IPS-11a (cell line): Measurements from ENCODE around the gene UBQLN4.

Experiments
- H3K4me3 ChIP-seq: one replicate; pipeline ENCODE4 v1.5.1; 2013; ENCODE audit warnings: low read depth, low read length, control low read depth

The UBQLN4 gene

DNA sequence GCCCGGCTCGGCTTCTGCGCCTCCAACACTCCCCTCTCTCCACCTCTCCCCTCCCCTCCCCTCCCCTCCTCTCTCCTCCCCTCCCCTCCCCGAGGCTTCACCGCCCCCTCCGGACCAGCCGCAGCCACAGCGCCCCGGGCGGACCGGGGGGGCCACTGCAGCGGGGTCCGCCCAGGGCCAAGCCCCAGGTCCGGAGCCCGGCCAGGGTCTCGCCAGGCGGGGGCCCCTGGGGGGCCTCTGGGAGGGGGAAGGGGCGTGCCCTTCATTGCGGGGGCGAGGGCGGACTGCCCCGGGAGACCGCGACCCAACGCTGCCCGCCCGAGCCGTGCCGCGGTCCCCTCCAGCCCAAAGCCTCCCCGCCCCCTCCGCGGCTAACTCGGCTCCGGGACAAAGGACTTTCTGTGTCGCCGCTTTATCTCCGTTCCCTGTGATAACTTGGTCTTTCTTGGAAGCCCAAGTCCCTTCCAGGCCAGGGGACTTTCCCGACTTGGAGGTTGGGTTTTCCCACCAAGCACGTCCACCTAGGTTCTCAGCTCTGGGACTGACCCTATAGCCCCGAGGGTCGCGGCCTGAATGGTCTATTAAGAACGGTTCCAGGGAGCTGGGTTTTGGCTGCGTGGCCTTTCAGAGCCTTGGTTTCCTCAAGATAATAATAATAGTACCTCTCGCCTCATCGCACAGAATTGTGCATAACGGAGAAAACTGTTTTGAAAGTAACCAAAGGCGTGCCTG lies at the start of gene UBQLN4:
Gene UBQLN4 (minus strand): TSS at position 31 of the 732 bp plus-strand sequence. CDS start 97 bp downstream, outside the sequence.
- peak within 1 kb of the TSS; percentile 96 for H3K4me3 ChIP-seq

DNA sequence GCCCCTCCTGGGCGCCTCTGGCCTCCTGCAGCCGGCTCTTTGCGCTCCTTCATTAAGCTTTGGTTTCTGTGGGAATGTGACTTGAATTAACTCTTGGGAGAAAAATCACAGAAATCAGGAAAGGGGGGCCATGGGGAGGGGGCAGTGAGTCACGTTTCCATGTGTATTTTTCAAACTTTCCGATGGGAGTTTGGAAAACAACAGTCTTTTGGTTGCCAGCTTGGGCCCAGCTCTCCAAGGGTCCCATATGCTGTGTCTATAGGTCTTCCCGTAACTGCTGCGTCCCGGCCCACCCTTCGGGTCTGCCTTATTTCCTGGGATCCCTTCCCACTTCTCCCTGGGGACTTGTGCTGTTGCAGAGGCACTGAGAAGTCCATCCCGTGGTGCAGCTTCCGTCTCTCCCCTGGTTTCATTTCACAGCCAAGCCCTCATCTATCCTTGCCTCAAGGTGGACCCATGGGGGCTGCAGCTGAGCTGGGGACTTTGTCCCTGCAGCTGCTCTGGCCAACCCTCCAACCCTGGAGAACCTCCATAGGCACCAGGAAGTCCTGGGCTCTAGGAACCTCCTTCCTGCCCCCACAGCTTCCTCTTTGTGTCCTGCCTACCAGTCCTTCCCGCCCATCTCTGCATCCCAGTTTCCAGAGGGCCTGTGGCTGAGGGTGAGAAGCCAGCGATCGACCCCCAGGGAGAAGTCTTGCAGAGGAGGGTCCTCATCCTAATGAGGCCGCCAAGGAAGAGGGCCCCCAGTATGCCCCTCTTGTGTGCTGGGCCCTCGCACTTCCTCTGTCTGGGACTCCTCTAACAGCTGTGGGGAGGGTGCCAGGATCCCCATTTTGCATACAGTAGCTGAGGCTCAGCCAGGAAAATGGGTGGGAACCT lies 49.3 kb upstream of the UBQLN4 start:
- no peak overlapping the region for H3K4me3 ChIP-seq

DNA sequence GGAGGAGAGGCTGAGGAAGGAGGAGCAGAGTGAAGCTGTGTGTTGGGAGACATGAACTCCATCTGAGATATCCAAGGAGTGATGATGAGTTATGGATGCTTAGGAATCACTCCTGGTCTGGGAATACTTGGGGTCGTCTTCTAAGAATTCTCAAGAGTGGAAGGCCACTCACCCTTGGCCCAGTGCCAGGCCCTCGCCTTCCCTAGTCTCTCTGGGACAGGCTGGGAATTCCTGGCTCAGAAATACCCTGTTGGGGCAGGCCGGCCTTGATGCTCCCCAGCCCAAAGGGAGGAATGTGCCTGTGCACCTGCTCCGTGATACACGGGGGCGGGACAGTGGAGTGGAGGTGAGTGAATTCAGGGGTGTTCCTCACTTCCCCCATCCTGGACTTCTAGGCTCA lies 48.3 kb upstream of the UBQLN4 start:
- H3K4me3 ChIP-seq, result no peak overlapping the region

DNA sequence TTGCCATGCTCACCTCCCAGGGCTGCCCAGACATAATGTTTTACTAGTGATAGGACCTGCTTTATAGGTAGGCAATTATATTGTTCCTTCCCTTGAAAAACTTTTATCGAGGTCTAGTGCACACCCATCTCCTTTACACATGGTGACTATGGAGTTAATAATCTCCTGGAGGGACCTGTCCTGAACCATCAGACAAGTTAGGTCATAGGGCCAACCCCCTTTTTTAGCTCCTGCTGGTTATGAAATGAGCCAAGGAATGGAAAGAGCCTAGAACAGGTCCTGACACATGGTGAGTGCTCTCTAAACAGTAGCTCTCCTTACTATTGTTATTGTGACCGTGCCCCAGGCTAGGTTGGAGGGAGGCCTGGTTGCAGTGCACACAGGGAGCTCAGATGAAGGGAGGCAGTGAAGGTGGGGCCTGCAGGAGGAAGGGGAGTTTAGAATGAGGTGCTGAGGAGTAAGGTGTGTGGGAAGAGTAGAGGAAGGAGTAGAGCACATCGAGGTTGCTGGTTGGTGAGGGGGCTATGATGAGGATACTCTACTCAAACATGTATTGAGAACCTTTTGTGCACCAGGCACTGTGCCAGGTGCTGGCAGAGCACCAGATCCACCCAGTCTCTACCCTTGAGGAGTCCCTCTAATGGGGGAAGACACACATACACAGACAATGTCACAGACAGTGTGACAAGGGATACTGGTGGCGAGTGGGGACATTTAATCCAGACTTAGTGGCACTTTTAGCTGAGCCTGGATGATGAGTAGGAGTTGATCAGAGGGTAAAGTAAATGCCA lies 46.8 kb upstream of the UBQLN4 start:
- no peak overlapping the region for H3K4me3 ChIP-seq

DNA sequence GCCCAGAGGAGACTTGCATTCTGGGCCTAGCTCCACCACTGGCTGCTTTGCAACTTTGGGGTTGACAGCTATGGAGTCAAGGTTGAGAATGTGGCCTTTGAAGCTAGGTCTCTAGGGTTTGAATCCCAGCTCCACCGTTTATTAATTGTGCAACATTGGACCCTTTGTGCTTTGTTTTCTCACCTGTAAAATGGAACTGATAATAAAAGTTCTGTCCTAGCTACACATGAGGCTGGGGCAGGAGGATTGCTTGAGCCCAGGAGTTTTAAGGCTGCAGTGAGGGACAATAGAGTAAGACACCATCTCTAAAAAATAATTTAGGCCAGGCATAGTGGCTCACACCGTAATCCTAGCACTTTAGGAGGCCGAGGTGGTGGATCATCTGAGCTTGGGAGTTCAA lies 45.7 kb upstream of the UBQLN4 start:
- no peak overlapping the region for H3K4me3 ChIP-seq

DNA sequence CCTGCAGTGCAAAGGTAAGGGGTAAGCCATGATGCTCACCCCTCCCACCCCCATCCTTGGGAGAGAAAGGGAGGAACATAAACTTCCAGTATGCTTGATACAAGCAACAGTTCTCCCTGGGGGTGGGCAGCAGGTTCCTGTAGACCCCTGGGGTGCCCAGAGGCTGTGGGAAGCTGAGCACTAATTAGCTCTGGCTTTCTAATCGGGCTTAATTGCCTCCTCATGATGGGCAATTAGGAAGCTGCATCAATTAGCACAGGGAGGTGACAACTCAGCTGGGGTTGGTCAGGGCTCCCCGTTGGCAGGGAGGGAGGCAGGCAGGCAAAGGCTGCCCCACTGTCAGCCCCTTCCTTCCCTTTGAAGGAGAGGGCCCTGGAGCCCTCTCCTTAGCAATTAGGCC lies 45.2 kb upstream of the UBQLN4 start:
- H3K4me3 ChIP-seq, result no peak overlapping the region

DNA sequence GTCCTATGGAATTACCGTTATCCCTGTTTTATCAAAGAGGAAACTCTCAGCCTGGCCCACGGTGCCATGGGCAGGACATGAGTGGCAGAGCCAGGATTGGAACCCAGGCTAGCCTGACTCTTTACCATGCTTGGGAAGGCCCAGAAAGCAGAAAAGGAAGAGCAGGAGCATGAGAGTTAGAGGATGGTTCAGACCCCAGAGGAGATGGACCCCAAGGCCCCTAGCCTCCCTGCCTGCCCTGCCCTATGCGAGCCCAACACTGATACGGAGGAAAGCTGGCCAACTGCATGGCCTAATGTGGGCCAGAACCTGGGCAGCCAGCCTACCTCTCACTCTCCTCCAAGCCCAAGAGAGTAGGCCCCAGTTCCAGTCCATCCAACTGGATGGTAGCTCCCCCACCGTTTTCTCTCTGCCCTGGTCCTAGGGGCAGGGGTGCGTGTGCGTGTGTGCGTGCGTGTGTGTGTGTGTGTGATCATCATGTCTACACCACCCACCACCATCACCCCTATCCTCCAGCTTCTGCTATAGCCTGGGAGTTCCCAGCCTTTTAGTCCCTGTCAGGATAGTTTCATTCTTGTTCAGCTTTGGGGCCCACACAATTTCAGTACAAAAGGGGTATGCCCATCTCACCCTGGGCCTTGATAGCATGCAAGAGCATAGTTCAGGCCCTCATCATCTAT lies 44.0 kb upstream of the UBQLN4 start:
- no peak overlapping the region for H3K4me3 ChIP-seq

DNA sequence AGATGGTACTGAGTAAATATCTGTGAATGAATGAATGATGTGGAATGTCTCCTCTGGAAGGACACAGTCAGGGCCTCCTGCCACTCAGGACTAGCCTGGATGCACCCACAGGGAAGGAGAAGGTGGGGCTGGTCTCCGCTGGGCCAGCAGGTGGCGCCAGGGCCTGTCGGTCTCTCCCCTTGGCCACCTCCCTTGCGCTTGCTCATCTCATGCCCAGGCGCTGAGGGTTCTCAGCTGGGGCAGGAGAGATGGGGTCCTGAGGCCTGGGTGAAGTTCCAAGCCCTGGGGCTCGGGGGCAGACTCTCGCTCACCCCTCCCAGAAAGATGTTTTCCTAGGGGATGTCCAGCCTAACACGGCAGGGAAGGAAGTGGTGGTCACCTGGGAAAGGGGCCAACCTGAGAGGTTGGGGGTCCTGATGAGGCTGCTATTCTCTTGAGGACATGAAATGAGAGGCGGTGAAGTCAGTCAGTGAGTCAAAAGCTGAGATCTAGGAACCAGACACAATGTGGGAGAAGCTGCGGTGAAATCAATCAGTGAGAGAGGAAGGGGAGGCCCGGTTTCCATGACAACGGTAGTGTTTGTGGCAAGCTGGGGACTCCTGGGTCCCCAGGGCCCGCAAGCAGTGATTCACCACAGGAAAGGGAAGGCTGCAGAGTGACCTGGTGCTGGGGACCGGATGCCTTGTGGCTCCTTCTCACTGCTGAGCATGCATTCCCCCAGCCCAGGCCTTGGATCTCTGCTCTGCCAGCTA lies 43.2 kb upstream of the UBQLN4 start:
- no peak overlapping the region for H3K4me3 ChIP-seq

DNA sequence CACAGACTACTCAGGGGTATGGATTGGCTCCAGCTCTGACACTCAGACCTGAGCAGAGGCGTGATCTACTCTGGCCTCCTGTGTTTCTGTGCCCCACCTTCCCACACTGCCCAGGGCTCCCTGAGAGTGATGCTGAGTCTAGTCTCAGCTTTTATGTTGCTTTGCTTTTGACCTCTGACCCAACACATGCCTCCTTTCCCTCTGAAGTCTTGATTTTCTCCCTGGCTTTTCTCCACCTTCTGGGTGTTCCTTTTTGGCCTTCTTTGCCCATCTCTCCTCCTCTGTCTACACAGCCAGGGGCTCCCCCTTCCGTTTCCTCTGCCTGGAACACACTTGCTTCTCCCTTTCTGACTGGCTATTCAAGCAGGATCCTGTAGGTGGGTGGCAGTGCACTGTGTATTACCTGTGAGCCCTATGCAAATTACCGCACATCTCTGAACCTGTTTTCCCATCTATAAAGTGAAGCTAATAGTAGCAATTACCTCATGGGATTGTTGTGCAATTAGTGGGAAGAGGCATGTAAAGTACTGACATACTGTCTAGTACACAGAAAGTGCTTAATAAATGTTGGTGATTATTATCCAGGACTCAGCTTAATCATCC lies 42.4 kb upstream of the UBQLN4 start:
- no peak overlapping the region for H3K4me3 ChIP-seq

DNA sequence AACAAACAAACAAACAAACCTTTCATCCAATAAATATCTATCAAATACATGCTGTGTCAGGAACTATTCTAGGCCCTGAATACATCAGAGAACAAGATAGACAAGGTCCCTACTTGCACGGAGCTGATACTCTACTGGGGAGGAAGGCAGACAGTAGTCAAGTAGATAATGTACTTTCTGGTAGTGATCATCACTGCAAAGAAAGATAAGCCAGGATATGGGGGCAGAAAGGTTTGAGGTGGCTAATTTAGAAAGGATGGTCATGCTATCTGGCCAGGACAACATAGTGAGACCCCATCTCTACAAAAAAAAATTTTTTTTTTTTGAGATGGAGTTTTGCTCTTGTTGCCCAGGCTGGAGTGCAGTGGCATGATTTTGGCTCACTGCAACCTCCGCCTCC lies 38.0 kb upstream of the UBQLN4 start:
- H3K4me3 ChIP-seq, result no peak overlapping the region

DNA sequence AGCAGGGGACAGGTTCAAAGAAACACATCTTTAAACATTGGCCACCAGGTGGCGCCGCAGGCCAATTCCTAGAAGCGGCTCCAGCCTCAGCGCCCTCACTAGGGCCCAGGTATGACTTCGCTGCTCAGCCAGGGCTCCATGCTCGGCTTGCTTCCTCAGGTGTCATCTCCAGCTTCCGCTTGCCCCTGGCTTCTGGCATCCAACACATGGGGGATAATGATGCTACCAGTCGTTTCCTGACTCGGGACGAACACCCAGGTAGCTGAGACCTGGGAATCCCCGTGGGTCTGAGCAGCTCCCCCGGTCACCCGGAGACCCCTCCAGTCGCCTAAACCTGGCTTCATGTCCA lies 37.2 kb upstream of the UBQLN4 start:
- H3K4me3 ChIP-seq, result no peak overlapping the region

DNA sequence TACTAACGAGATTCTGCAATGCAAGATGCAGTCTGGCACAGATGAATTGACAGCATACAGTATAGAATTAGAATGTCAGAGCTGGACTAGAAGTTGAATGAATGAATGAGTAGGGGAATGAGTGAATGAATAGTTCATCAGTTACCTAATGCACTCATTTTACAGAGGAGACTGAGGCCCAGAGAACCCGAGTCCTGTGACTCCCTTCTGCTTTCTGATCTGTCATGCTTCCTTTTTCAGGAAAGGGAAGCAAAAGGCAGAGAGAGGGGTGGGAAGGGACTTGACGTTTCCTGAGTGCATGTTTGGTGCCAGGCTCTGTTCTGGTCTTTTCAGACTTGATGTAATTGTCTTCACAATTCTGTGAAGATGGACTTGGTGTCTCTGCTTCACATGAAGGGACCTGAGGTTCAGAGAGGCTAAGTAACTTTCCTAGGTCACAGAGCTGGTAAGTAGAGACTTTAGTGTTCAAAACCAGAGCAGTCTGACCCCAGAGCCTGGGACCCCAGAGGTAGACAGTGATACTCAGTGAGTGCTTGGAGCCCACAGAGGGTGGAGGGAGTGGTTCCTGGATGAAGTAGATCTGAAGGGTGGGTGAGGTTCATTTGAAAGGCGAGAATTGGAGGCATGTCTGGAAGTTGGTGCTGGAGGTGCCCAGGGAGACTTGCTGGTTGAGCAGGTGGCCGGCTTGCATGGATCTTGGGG lies 36.7 kb upstream of the UBQLN4 start:
- H3K4me3 ChIP-seq, result no peak overlapping the region

DNA sequence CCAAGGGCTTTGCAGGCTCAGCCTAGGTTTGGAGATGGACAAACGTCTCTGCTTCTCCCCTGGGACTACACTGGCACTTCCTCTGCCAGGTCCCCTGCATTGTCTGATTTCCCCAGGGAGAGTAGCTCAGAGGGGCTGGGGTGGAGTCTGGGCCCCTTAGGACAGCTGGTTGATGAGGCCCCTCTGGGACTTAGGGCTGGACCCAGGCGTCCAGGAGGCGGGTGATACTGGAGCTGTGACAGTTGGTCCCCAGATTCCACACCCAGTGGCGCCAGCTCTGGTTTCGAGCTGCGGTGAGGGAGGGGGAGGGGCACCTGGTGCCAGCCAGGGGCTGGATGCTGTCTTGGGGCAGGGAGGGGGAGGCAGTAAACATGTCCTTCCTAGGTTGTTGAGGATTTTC lies 36.1 kb upstream of the UBQLN4 start:
- no peak overlapping the region for H3K4me3 ChIP-seq

DNA sequence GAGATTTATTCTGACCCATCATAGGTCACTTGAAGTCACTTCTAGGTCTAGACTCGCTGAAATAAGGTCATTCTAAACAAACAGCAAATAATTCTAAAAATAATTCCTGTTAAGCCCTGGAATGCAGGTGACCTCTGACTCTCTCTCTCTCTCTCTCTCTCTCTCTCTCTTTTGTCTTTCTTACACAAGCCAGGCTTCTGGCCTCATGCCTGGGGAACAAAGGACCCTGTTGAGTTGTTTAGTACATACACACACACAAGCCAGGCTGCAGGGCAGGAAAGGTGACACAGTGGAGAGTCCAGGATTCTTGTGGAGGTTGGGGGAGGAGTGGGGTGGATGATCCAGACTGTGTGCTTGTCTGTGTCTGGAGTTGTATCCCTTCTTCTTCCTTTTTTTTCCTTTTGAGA lies 32.7 kb upstream of the UBQLN4 start:
- no peak overlapping the region for H3K4me3 ChIP-seq

DNA sequence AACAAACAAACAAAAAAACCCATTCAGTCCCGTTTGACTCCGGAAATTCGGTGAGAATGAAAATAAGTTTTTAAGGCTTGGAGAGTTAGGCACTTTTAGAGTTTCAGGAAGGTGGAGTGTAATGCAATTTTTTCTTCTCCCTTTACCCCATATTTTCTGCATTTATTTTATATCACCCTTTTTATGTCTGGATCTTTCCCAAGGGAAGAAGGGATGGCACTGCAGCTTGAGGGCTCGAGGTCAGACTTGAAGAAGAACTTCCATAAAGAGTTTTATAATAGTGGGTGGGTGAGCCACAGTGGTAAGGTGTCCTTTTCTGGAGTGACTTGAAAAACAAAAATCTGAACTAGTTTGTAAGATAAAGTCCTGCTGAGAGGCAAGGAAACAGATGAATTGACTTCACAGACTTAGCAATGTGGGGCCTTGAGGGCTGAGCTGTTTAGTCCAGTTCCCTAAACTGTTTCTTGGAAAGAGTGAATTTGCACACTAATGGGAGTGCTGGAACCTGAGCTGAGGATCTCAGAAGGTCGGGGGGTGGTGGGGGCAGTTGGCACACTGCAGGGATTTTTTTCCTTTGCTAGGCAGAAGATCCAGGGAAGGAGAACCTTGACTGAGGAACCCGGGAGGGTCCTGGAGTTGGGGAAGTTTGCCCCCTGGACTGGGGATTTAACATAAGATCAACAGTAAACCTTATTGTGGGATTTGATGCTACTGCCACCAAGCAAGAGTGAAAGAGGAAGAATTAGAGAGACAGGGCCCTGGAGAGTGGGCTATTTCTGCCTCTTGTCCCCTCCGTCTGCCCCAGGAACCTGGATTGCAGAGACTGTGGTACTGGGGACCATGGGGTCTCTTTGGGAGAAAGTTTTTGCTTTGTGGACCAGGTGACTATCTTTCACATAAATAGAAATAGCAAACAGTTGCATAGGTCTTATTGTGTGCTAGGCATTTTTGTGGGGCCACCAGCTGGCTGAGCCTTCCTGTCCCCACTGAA lies 30.5 kb upstream of the UBQLN4 start:
- peak overlapping the region; percentile 49 for H3K4me3 ChIP-seq

DNA sequence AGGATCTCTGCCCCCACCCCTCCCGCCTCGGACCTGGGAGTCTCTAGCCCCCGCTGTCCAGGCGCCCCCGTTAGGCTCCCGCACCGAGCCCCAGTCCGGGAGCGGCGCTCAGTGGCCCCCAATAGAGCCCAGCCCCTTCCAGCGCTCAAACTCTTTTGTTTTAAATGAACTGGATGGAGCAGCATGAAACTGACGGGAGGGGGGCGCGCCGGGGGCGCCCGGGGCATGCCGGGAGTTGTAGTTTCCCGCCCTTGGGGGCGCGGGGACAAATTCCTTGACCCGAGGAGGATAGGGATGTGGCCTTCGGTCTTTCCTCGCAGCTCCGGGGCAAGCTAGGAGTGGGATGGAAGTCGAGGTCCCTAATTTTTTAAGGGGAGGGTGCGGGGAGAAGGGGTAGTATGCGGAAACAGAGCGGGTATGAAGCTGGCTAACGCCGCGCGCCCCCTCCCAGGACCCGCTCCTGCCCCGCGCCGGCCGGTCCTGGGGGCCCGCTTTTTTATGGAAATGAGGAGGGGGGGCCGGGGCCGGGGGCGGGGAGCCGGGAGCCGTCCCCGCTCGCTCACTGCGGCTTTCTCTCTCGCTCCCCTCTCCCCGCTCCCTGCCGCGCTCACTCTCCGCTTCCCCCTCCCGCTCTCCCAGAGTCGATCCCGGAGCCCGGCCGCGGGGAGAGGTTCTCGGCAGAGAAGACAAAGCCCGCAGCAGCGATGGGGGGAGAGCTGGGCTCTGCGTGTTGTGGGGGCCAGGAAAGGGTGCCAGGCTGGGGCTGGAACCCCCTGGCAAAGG lies 28.9 kb upstream of the UBQLN4 start, which contains the start of gene MEX3A:
Gene MEX3A (minus strand): TSS at position 157 of the 783 bp plus-strand sequence. CDS start 467 bp downstream, outside the sequence.
- H3K4me3 ChIP-seq, result peak within 1 kb of the TSS; percentile 94

DNA sequence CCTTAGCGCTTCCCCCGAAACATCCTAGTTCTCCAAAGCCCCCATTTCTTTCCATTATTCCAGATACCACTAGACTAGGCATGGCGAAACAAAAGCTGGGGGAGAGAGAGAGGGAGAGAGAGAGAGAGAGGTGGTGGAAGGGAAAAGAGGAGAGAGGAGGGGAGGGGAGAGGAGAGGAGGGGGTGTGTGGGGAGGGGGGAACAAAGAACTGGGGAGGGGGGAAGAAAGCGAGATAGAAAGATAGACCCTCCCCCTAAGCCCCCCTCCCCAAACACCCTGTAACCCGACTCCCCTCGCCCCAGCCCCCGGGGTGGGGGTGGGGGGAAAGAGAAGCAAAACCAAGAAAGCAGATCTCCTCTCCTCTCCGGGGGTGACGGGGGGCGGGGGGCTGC lies 28.3 kb upstream of the UBQLN4 start:
- H3K4me3 ChIP-seq, result peak overlapping the region; percentile 69
